ENCODE results near the gene PCYT2. TPM values are rescaled to one million over a fixed set of nuclear protein-coding genes. Genes with fewer than 3 reads are reported as not detected.
"Not testable (repeated sequence)": the region's sequence is repeated elsewhere in the genome, so short reads cannot be mapped to it uniquely, and the experiment has no call there.

Gene PCYT2
- total RNA-seq (10 to 100 TPM; 21.6 to 26.0 TPM), total RNA-seq (34.1 to 75.9 reads per million in 2 donors)

DNA sequence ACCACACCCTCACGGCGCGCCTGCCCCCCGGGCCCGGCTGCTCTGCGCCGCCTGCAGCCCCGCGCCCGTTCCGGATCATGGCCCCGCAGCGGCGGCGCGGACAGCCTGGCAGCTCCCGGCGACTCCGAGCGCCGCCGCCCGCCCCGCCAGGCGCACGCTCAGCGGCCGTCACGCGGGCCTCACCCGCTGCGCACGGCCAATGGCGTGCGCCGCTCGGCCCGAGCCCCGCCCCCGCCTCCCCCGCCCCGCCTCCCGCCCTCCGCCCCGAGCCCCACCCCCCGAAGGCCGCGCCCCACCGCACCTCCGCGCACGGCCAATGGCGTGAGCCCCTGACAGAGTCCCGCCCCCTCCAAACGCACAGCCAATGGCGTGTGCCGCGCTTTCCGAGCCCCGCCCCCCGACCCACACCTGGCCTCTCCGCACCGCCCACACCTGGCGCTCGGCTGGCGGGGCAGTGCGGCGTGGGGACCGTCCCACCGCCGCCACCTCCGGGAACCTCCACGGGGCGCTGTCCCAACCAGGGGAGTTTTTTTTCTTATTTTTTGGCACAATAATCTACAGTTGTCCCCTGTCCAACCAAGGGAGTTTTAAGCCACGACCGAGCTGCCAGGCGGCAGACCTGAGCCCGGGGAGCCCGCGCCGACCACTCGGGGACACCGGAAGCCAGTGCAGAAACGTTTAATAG lies at the start of gene PCYT2:
TSS of gene PCYT2 (minus strand) at position 123 of the 685 bp plus-strand sequence. CDS start at position 79, 44 bp downstream.
- ATAC-seq (peak; percentile 96), DNase-seq (peak; percentile 88 to 95 (median 95))
- Mint-ChIP-seq H3K36me3 (ENCODE audit: low read depth) (peaks cover 2% of the 10 kb centered on the region), H3K4me1 (peaks cover 10% of the 10 kb centered on the region), H3K27me3 (no peaks in the 10 kb centered on the region), H3K4me3 (peak within 1 kb of the TSS; percentile 83), H3K27ac (no peak within 1 kb of the TSS)
- H3K9me3 ChIP-seq (ENCODE audit: control insufficient read depth, low read length, poor library complexity, severe bottlenecking) = no peaks in the 10 kb centered on the region

DNA sequence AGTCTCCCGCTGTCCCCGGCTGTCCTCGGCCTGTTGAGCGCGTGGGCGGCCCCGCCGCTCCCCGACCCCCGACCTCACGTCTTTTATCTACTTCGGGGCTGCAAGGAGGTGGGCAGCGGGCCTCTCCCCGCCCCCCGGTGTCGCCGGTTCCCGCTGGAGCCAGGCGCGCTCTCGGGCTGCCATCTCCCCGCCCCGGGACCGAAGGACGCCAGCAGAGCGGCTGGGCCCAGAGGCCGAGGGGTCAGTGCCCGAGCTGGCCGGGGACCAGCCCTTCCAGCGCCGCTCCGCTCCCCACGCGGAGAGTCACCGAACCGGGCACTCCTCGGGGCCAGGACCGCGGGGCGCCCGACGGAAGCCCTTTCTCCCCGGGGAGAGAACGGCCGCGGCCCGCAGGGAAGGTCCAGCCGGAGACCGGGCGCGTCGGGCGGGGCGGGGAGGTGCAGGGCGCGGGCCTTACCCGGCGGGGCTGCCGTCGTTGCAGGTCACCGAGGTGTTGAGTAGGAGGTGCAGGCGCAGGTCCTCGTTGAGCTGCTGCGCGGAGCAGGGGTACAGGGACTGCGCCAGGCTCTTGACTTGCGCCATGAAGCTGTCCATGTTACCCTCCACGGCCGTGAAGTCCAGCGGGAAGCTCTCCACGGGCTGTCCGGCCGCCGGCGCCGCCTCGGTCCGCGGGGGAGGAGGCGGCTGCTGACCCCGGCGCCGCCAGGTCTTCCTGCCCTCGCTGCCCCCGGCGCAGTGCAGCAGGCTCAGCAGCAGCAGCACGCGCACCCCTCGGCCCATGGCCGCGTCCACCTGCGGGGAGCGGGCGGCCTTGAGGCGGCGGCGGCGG lies 49.1 kb upstream of the PCYT2 start:
- no peak for DNase-seq
- H3K9me3 ChIP-seq (ENCODE audit: control insufficient read depth, low read length, poor library complexity, severe bottlenecking) = no peaks in the 10 kb centered on the region
- Mint-ChIP-seq H3K27ac (no peak overlapping the region), H3K4me1 (peaks cover 2% of the 10 kb centered on the region), H3K27me3 (peaks cover 11% of the 10 kb centered on the region), H3K4me3 (no peak overlapping the region), H3K36me3 (ENCODE audit: low read depth) (no peaks in the 10 kb centered on the region)
- ATAC-seq = no peak

DNA sequence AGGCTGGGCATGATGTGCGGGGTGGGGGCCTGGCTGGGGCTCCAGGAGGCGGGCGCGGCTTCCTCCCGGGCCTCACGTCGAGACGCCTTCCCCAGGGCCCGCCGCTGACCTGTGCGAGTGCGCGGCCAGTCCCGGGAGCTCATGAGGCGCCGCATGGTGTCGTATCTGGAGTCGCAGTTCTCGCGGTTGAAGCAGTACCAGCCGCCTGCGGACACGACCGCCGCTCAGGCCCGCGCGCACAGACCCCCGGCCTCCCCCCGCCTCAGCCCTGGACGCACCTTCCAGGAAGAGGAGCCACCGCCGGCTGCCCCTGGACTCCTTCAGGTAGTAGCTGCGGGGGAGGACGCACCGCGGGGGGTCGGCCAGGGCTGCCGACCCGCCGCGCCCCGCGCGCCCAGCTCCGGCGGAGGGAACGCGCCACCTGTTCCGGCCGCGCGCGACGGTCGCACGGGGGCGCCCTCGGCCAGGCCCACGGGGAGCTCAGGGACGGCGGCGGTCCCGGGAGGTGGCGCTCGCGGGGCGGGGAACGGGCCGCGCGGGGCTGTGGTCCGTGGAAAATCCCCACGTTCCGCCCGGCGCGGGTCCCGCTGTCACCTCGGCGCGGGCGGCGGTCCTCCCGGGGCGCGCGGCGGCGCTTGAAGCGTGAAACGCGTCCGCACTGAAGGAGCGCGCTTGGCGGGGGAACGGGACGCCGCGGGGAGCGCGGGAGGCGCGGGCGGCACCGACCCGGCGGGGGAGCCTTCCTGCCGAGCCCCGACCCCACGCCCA lies 48.3 kb upstream of the PCYT2 start:
- peak; percentile 83 to 91 (median 91) for DNase-seq
- H3K27ac Mint-ChIP-seq = no peak overlapping the region
- ATAC-seq = peak; percentile 98
- H3K9me3 ChIP-seq (ENCODE audit: control insufficient read depth, low read length, poor library complexity, severe bottlenecking) = no peaks in the 10 kb centered on the region
- peaks cover 11% of the 10 kb centered on the region for H3K27me3 Mint-ChIP-seq
- peak overlapping the region; percentile 75 for H3K4me3 Mint-ChIP-seq
- no peaks in the 10 kb centered on the region for H3K36me3 Mint-ChIP-seq (ENCODE audit: low read depth)
- peaks cover 2% of the 10 kb centered on the region for H3K4me1 Mint-ChIP-seq

DNA sequence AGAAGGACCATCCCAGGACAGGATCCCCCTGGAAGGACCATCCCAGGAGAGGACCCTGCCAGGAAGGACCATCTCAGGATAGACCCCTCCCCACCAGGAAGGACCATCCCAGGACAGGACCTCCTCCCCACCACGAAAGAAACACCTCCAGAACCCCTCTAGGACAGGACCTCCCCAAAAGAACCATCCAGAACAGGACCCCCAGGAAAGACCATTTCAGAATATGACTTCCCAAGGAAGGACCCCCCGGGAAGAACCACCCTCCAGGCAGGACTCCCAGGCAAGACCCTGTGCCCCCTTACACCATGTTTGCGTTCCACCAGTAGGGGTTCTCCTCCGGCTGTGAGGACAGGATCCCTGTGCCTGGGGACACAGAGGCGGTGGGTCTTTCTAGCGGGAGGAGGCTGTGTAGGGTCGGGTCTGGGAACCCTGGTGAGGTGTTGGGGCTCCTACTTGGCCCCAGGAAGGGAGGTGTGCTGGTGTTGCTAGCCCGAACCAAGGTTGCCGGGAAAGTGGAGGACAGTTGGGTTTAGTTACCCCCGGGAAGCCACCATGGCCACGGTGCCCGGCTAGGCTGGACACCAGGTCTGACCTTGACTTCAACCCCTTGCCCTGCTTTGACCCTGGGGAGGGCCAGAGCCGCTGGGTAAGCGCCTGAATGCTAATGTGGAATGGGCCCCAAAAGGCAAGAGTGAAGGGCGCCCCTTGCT lies 47.6 kb upstream of the PCYT2 start:
- no peaks in the 10 kb centered on the region for H3K9me3 ChIP-seq (ENCODE audit: control insufficient read depth, low read length, poor library complexity, severe bottlenecking)
- no peaks in the 10 kb centered on the region for H3K4me1 Mint-ChIP-seq
- H3K4me3 Mint-ChIP-seq = peak overlapping the region; percentile 75
- H3K27me3 Mint-ChIP-seq = peaks cover 11% of the 10 kb centered on the region
- DNase-seq (no peak), ATAC-seq (no peak)
- H3K36me3 Mint-ChIP-seq (ENCODE audit: low read depth) = no peaks in the 10 kb centered on the region
- no peak overlapping the region for H3K27ac Mint-ChIP-seq

DNA sequence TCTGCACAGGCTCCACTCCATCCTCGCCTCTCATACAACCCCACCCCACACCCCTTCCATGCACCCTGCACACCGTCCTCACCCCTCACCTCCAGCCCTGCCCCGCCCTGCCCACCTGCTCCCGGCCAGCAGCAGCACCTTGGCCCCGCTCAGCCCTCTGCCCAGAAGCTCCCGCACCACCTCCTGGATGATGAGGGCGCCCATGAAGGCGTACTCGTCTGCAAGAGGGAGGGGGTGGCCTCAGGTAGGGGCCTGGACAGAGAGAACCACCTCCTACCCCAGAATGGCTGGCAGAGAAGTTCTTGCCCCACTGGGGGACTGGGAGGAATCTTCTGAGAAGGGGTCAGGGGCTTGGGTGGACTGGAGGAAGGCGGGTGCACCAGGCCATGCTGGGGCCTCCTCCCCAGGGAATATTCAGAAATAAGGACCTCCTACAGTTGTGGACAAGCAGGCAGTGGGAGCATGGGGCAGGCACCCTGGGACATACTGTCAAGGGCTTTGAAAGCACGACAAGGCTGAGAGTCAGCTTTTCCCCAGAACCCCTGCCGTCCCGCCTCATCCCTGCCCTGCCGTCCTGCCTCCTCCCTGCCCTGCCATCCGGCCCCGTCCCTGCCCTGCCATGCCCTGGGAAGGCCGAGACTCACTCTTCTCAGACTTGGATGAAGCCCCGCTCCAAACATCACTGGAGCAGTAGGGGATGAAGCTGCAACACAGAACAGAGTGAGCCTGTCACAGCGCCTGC lies 46.7 kb upstream of the PCYT2 start:
- Mint-ChIP-seq H3K4me3 (peak overlapping the region; percentile 75), H3K4me1 (no peaks in the 10 kb centered on the region), H3K27me3 (peaks cover 11% of the 10 kb centered on the region), H3K36me3 (ENCODE audit: low read depth) (no peaks in the 10 kb centered on the region), H3K27ac (no peak overlapping the region)
- no peak for ATAC-seq
- DNase-seq = no peak
- no peaks in the 10 kb centered on the region for H3K9me3 ChIP-seq (ENCODE audit: control insufficient read depth, low read length, poor library complexity, severe bottlenecking)

DNA sequence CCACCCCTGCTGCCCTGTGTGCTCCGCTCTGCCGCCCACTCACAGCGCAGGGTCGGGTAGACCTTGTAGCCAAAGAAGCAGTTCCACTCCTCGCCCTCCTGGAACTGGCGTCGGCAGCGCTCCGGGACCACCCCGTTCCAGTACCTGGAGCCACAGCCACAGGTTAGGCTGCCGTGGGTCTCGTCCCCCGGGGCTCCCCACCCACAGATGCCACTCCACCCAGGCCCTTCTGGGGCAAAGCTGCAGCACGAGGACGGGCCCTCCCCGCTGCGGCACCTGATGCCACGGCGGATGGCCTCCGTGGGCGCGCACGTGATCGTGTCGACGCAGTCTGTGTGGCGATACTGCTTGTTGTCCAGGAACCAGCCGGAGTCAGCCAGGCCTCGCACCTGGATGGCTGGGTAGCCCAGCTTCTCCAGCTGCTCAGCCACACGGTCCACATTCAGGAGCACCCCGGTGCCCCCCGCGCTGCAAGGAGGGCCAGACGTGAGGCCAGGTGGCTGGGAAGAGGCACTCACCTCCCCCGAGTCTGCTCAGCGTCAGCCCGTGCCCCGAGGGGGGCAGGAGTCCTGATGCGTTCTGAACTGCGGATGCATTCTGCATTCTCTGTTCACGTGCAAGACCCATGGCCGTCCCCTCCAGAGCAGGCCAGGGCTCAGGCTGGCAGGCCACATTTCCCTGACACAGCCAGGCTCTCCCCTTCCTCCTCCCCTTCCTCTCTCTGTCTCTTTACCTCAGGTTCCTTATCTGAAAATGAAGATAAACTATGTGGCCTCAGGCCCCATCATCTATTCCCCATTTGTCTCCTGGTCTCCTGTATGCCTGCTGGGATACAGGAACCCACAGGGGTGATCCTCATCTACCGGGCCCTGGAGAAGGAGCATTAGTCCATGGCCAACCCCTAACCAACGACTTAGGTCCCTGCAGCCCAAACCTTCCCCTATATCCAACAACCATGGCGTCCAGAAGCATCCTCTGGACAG lies 45.7 kb upstream of the PCYT2 start:
- Mint-ChIP-seq H3K4me1 (no peaks in the 10 kb centered on the region), H3K27ac (no peak overlapping the region), H3K36me3 (ENCODE audit: low read depth) (no peaks in the 10 kb centered on the region), H3K27me3 (peaks cover 11% of the 10 kb centered on the region), H3K4me3 (no peak overlapping the region)
- ATAC-seq (no peak), DNase-seq (no peak)
- H3K9me3 ChIP-seq (ENCODE audit: control insufficient read depth, low read length, poor library complexity, severe bottlenecking) = no peaks in the 10 kb centered on the region

DNA sequence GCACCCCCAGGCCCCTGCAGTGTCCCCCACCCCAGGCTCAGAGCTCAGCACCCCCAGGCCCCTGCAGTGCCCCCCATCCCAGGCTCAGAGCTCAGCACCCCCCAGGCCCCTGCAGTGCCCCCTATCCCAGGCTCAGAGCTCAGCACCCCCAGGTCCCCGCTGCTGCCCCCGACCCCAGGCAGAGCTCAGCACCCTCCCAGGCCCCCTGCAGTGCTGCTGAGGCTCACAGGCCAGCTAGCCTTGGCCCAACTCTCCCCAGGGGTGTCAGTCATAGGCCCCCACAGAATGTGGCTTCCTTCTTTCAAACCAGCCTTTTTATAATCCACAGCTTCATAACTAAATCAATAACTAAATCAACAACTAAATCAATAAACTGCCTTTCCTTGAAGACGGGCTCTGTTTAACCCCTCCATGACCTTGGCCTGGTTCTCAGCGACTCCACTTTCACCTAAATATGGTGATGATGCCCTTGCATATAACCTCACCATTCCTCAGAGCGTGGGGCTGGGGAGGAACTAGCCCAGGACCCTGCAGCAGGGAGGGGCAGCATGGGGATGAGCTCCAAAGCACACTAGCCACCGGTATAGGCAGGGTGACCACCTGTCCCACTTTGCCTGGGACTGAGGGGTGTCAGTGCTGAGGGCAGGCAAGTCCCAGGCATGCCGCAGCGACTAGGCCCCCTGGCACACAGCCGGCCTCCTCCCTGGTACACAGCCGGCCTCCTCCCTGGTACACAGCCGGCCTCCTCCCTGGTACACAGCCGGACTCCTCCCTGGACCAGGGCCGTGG lies 44.8 kb upstream of the PCYT2 start:
- Mint-ChIP-seq H3K27me3 (peaks cover 11% of the 10 kb centered on the region), H3K36me3 (ENCODE audit: low read depth) (no peaks in the 10 kb centered on the region), H3K4me1 (no peaks in the 10 kb centered on the region), H3K27ac (no peak overlapping the region), H3K4me3 (no peak overlapping the region)
- H3K9me3 ChIP-seq (ENCODE audit: control insufficient read depth, low read length, poor library complexity, severe bottlenecking) = no peaks in the 10 kb centered on the region
- ATAC-seq = no peak
- no peak for DNase-seq

DNA sequence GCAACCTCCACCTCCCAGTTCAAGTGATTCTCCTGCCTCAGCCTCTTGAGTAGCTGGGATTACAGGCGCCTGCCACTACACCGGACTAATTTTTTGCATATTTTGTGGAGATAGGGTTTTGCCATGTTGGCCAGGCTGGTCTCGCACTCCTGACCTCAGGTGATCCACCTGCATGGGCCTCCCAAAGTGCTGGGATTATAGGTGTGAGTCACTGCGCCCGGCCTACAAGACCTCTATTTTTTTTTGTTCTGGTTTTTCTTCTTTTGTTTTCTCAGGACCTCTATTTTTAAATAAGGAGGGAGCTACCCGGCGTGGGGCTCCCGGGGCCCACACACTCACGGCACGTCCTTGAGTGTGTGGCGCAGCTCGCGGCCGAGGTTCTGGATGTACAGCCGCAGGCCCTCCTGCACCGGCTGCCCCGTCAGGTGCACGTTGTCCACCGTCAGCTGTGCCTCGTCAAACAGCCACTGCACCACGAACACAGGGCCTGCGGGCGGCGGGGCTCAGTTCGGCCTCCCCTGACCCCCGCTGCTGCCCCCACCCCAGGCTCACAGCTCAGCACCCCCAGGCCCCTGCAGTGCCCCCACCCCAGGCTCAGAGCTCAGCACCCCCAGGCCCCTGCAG lies 44.0 kb upstream of the PCYT2 start:
- H3K4me1 Mint-ChIP-seq = no peaks in the 10 kb centered on the region
- DNase-seq = no peak
- no peak for ATAC-seq
- H3K27ac Mint-ChIP-seq = peak overlapping the region; percentile 75
- H3K4me3 Mint-ChIP-seq = no peak overlapping the region
- no peaks in the 10 kb centered on the region for H3K36me3 Mint-ChIP-seq (ENCODE audit: low read depth)
- no peaks in the 10 kb centered on the region for H3K9me3 ChIP-seq (ENCODE audit: control insufficient read depth, low read length, poor library complexity, severe bottlenecking)
- H3K27me3 Mint-ChIP-seq = peaks cover 11% of the 10 kb centered on the region

DNA sequence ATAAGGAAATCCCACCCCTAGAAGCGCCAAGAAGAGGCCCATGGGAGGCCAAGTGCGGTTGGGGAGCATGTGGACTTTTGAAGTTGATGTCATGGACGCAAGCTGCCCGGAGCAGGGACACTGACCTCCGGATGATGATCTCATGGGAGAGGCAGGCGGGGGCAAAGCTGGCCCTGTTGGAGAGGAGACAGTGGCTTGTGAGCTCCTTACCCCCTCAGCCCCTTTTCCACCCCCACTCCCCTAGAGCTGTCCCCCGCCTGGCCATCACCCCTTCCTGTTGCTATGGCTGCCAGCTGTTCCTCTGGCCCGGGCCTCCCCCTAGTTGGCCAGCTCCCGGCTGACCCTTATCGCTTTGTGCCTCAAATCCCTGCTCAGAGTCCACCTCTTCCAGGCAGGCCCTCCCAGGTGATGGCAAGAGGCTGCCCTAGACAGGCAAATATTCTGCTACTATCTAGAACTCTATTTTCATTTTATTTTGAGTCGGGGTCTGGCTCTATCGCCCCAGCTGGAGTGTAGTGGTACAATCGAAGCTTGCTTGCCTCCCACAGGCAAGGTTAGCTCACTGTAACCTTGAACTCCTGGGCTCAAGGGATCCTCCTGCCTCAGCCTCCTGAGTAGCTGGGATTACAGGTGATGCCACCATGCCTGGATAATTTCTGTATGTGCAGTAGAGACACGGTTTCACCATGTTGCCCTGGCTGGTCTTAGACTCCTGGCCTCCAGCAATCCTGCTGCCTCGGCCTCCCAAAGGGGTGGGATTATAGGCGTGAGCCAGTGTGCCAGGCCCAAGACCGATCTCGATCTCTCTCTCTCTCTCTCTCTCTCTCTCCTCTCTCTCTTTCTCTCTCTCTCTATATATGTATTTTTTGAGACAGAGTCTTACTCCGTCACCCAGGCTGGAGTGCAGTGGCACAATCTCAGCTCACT lies 43.2 kb upstream of the PCYT2 start:
- ATAC-seq (no peak), DNase-seq (no peak)
- Mint-ChIP-seq H3K36me3 (ENCODE audit: low read depth) (no peaks in the 10 kb centered on the region), H3K27ac (peak overlapping the region; percentile 75), H3K4me1 (no peaks in the 10 kb centered on the region), H3K27me3 (peaks cover 11% of the 10 kb centered on the region), H3K4me3 (no peak overlapping the region)
- H3K9me3 ChIP-seq (ENCODE audit: control insufficient read depth, low read length, poor library complexity, severe bottlenecking) = no peaks in the 10 kb centered on the region

DNA sequence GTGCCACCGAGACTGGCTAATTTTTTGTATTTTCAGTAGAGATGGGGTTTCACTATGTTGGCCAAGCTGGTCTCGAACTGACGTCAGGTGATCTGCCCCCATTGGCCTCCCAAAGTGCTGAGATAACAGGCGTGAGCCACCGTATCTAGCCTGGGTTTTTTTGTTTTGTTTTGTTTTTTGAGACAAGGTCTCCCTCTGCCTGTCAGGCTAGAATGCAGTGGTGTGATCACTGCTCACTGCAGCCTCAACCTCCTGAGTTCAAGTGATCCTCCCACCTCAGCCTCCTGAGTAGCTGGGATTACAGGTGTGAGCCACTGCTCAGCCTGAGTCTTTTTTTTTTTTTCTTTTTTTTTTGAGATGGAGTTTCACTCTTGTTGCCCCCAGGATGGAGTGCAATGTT lies 42.2 kb upstream of the PCYT2 start:
- H3K4me1 Mint-ChIP-seq = not testable (repeated sequence)

More for the DNA sequence above, 42.2 kb upstream of the PCYT2 start:
- DNase-seq; H3K27ac Mint-ChIP-seq; H3K27me3 Mint-ChIP-seq; H3K9me3 ChIP-seq (ENCODE audit: control insufficient read depth, low read length, poor library complexity, severe bottlenecking); H3K4me3 Mint-ChIP-seq; ATAC-seq; H3K36me3 Mint-ChIP-seq (ENCODE audit: low read depth): not testable (repeated sequence)
